HG03354 (cell line): Measurements from ENCODE around the gene RMND5B.

Experiments
- ATAC-seq: cut with Tn5 transposase; IDR thresholded peaks from one replicate; pipeline ENCODE4 v1.9.1; 2021; ENCODE audit warnings: mild to moderate bottlenecking; ENCODE audit not compliant: unreplicated experiment, poor library complexity, severe bottlenecking

The RMND5B gene

DNA sequence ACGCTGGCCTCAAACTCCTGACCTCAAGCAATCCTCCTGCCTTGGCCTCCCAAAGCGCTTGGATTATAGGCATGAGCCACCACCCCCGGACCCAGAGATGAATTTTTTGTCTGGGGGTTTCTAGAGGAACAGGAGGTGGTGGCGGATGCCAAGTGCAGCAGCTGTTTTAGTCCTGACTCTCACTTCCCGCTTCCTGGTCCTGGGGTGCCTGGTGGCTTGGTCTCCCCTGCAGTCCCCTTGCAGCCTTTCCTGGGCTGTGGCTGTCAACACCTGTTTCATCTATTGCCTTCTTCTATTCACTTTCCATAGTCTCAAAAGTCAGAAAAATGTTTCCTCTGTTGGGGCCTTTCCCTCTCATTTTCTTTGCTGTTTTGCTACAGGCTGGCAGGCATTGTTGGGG is 29.4 kb downstream of the RMND5B start:
- no peak for ATAC-seq

DNA sequence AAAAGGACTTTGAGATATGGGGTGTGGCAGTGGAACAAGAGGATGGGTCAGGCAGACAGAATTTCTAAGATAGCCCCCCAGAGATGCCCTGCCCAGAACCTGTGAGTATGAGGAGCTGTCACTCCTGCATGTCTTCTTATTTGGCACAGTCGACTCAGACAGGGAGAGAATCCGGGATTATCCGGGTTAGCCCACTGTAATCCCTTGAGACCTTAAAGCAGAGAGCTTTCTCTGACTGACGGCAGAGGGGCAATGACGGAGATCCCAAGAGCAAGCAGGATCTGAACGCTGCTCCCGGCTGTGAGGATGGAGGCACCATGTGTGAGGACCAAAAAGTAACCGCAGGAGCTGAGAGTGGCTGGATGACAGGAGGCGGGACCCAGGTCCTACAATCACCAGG is 31.7 kb downstream of the RMND5B start:
- no peak for ATAC-seq

DNA sequence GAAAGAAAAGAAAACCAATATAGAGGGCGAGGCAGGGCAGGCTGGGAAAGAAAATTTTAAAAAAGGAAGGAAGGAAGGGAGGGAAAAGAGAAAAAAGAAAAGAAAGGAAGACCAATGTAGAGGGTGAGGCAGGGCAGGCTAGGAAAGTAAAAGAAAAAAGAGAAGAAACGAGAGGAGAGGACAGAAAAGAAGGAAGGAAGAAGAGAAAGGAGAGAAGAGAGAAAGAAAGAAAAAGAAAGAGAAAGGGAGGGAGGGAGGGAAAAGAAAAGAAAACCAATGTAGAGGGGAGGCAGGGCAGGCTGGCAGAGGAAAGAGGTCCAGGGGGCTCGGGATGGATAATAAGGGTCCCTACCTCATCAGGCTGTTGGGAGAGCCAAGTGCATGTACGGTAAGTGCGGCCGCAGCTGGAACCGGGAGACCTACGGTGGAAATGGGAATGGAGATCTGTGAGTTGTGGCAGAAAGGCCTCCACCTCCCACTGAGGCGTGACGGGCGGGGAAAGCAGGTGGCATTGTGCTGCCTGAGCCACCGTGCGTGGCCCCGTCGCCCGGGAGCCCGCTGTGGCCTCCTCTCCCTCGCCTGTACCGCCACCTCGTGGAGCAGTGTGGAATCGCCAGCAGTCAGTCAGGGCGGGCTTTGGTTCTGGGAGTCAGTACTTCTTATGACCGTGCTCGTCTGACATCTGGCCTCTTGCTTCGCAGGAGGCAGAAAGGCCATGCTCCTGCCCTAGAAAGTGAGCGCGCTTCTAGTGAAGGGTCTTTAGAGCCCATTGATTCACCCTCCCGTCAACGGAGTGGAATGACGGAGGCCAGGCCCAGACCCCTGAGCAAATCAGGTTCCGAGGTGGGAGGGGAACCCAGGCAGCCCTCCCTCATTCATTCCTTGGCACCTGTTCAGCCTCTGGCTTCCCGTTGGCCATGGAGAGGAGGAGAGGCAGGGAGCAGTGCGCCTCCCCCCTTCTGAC is 33.2 kb downstream of the RMND5B start:
- peak; percentile 95 for ATAC-seq

DNA sequence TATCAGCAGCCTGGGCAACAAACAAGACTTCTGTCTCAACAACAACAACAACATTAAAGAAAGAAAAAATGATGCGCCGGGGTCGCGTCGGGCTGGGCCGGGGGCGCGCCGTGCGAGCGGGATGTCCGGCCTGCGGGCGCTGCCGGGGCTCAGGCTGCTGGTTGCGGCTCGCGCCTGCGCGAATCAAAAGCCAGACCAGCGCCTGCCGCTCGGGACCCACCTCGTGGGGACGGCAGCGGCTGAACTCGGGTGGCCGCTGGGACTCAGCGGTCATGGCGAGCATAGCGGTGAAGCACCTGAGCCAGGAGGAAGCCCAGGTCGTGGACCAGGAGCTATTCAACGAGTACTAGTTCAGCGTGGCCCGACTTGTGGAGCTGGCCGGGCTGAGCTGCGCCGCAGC is 34.8 kb downstream of the RMND5B start:
- ATAC-seq = no peak

- ATAC-seq = no peak
Measured at GRCh38 chr5:178170455-178170854, 39.6 kb downstream of the RMND5B start.

DNA sequence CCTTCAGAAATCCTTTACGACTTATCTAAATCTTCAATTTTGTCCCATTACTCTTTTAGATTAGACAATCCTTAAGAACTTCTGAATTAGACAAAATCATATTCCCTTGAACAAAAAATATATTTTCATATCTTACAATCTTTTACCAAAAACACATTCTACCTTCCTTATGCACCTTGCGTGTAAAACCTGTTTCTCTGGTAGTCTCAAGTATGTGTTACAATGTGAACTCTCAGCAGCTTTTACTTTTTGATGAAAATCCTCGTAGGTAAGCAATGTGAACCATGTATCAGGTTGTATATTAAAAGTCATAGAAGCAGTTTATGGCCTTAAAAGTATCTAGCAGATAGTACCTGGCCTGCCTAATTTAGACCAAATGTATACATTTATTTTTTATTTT is 43.6 kb downstream of the RMND5B start:
- ATAC-seq = no peak

DNA sequence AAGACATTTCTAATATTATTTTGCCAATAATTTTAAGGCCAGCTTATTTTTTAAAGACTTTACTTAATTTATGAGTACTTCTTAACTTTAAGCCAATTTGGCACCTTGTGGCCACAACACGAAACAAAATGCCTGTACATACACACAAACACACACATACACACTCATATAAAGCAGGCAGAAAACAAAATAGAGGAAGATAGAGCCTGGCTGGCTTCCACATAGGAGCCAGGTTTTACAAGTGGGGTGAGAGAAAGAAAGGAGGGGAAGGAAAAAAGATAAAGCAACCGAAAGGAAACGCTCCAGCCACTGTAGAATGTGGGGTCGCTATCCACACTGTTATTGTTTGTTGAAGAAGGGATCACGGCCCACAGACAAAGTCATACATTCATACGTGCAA is 46.0 kb downstream of the RMND5B start:
- ATAC-seq = no peak

DNA sequence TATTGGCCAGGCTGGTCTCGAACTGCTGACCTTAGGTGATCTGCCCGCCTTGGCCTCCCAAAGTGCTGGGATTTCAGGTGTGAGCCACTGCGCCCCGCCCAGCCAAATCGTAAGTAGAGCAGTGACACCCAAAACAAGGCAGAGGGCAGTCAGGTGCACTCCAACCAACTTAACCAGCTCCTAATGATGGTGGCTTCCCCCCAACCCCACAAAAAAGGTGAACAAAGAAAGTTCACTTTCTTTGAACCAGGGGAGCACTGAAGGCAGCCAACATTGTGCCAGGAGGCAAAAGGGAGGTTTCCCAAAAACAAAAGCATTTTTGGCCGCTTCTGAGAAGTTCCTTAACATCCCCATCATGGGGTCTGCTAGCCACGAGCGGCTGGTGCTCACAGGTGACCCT is 46.8 kb downstream of the RMND5B start:
- no peak for ATAC-seq

DNA sequence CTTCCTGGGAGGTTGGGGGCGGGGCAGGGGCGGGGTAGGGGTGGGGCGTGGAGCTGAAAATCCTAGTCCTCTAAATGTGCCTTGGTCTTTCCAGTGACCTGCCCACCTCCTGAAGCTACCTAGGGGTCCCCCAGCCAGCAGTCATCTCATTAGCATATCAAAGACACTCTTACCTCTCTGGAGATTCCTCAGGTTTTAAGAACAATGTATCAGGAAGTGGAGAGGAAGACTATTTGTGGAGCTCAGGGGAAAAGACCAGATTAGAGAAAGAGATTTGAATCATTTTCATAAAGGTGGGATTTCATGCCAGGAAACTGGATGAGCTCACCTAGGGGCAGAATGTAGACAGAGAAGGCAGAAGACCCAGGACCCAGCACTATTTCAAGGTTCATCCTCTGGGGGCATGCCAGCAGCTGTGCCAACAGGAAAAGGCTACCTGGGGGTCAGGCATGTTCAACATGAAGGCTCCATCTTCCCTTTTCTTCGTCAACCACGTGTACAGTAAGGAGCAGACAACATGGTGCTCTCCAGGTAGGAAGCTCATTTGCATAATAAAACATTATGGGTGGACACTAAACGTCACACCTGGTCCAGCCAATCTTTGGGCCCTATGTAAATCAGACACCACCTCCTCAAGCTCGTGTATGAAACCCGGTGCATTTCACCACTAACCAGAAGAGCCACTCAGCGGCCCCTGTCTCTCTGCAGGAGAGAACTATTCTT is 49.5 kb downstream of the RMND5B start:
- ATAC-seq = no peak

DNA sequence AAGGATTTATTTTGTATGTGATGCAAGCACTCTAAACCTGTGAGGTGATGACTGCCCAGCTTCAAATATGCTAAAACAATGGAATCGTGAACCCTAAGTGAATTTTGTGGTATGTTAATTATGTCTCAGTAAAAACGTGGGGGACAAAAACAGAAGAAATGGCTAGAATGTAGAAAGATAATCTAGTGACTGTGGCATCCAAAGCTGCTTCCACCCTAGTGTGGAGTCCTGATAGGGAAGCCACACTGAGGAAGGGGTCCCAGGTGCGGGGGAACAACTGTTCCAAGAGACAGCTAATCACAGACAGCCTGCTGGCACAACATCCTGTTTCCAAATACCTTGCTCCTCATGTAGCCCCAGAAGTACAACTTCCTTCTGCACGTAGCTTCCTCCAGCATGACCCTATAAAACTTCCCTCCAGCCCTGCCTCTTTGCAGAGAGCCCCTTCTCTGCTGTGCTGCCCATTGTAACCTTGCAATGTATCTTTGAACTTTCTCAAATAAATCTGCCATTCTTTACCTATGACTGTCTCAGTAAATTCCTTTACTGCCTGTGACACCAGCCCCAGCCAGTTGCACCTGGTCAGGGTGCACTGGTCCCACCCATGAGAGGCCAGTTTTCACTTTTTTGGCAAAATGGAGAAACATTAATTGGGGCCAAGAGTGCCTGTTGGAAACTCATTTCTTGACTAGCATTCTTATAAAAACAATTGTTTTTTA is 51.5 kb downstream of the RMND5B start:
- ATAC-seq = no peak

- no peak for ATAC-seq
Measured at GRCh38 chr5:178186427-178186826, 55.6 kb downstream of the RMND5B start.

- no peak for ATAC-seq
Measured at GRCh38 chr5:178187014-178187413, 56.2 kb downstream of the RMND5B start, which contains the start of gene GMCL2. Gene GMCL2 (minus strand): TSS chr5:178187371. CDS start chr5:178187299, 72 bp downstream.

GRCh38 chr5:178189433-178189832 is 58.6 kb downstream of the RMND5B start:
- no peak for ATAC-seq

DNA sequence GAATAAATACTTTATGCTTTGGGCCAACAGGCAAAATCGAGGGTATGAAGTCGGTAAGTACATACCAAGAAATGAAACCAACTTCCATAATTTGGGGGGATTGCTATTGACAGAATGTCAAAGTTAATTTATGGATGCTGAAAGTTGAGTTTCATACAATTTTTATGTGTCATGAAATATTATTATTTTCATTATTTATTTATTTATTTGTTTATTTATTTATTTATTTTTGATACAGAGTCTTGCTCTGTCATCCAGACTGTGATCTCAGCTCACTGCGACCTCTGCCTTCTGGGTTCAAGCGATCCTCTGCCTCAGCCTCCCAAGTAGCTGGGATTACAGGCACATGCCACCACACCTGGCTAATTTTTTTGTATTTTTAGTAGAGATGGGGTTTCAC is 60.8 kb downstream of the RMND5B start:
- ATAC-seq = no peak

- no peak for ATAC-seq
Measured at GRCh38 chr5:178192244-178192643, 61.4 kb downstream of the RMND5B start.

GRCh38 chr5:178192787-178193186 is 62.0 kb downstream of the RMND5B start:
- ATAC-seq = no peak

DNA sequence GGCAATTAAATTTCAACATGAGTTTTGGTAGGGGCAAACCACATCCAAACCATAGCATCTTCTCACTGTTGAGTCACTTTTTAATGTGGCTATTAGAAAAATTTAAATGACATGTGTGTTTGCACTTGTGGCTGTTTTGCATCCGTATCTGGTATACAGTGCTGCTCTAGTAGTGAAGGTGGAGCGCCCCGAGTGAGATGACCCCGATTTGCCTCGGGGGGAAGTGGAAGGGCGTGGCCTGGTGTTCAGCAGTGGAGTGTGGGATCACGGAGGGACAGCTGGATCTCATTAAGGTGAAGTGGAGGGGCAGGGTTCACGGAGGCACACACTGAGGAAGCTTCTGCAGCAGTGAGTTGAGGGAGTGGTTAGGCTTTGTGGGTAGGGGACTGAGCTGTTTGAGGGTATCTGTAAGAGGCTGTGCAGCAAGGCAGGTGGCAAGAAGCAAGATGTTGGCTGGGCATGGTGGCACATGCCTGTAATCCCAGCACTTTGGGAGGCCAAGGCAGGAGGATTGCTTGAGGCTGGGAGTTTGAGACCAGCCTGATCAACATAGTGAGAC is 62.5 kb downstream of the RMND5B start:
- ATAC-seq = no peak

- ATAC-seq = no peak
Measured at GRCh38 chr5:178194026-178194425, 63.2 kb downstream of the RMND5B start.

GRCh38 chr5:178196281-178196812 is 65.5 kb downstream of the RMND5B start:
- no peak for ATAC-seq

GRCh38 chr5:178196986-178197385 is 66.2 kb downstream of the RMND5B start:
- no peak for ATAC-seq
